Neutrophil (primary cell): ENCODE data around the gene OR5K3.
"Not testable (repeated sequence)": the region's sequence is repeated elsewhere in the genome, so short reads cannot be mapped to it uniquely, and the experiment has no call there.

Source experiments
- H3K27ac ChIP-seq: fragments of 200-600 bp; sonication (generic); 2 replicates; pipeline ENCODE4 v1.5.1; 2016; ENCODE audit warnings: mild to moderate bottlenecking, moderate library complexity
- H3K27me3 ChIP-seq: fragments of 200-600 bp; sonication (generic); 2 replicates; pipeline ENCODE4 v1.6.0; 2016; ENCODE audit warnings: mild to moderate bottlenecking
- H3K36me3 ChIP-seq: fragments of 200-600 bp; sonication (generic); 2 replicates; pipeline ENCODE4 v1.5.1; 2017
- H3K4me1 ChIP-seq, 2 experiments: fragments of 200-600 bp in 1 of 2; sonication (generic) in 1 of 2; 1 replicate in 1 of 2; 2 replicates in 1 of 2; pipeline versions ENCODE4 v1.5.1 to v1.6.1; 2013 to 2016; ENCODE audit warnings: low read depth in 1 of 2, low read length in 1 of 2, mild to moderate bottlenecking in 1 of 2, moderate library complexity in 1 of 2; ENCODE audit not compliant: control insufficient read depth in 1 of 2, insufficient read depth in 1 of 2
- H3K4me3 ChIP-seq, 2 experiments: fragments of 200-600 bp in 1 of 2; sonication (generic) in 1 of 2; 1 replicate in 1 of 2; 2 replicates in 1 of 2; pipeline ENCODE4 v1.5.1; 2013 to 2016; ENCODE audit warnings: low read depth in 1 of 2, low read length in 1 of 2, mild to moderate bottlenecking in 1 of 2, moderate library complexity in 1 of 2
- H3K9me3 ChIP-seq: fragments of 200-600 bp; sonication (generic); 2 replicates; pipeline ENCODE4 v1.5.1; 2016
- CTCF ChIP-seq: fragments of 200-600 bp; sonication (generic); IDR thresholded peaks from 2 replicates; pipeline ENCODE4 v1.5.1; 2016; ENCODE audit warnings: antibody characterized with exemption

OR5K3 gene

GRCh38 chr3:98371186-98371585 is 19.3 kb upstream of the OR5K3 start:
- Histone ChIP-seq H3K9me3 (no peaks in the 10 kb centered on the region), H3K4me3 (no peak overlapping the region), H3K36me3 (no peaks in the 10 kb centered on the region), H3K27me3 (no peaks in the 10 kb centered on the region), H3K27ac (no peak overlapping the region), H3K4me1 (no peaks in the 10 kb centered on the region)
- TF ChIP-seq CTCF = no peak

- no peaks in the 10 kb centered on the region for H3K9me3 ChIP-seq
These were observed 18.6 kb upstream of the OR5K3 start for GRCh38 chr3:98371853-98372252.

GRCh38 chr3:98372445-98372844 is 18.0 kb upstream of the OR5K3 start:
- H3K36me3 ChIP-seq = no peaks in the 10 kb centered on the region
- no peaks in the 10 kb centered on the region for H3K27me3 ChIP-seq
- no peak overlapping the region for H3K4me3 ChIP-seq
- no peaks in the 10 kb centered on the region for H3K4me1 ChIP-seq
- no peak overlapping the region for H3K27ac ChIP-seq
- TF ChIP-seq CTCF = no peak
- no peaks in the 10 kb centered on the region for H3K9me3 ChIP-seq

More at GRCh38 chr3:98371853-98372252, 18.6 kb upstream of the OR5K3 start:
- Histone ChIP-seq H3K4me3 (no peak overlapping the region), H3K27ac (no peak overlapping the region), H3K36me3 (no peaks in the 10 kb centered on the region), H3K27me3 (no peaks in the 10 kb centered on the region), H3K4me1 (no peaks in the 10 kb centered on the region)
- TF ChIP-seq CTCF = no peak

- H3K4me1 ChIP-seq = no peaks in the 10 kb centered on the region
- no peaks in the 10 kb centered on the region for H3K9me3 ChIP-seq
- H3K27ac ChIP-seq = no peak overlapping the region
- no peaks in the 10 kb centered on the region for H3K36me3 ChIP-seq
- H3K4me3 ChIP-seq = no peak overlapping the region
- no peak for TF ChIP-seq CTCF
- no peaks in the 10 kb centered on the region for H3K27me3 ChIP-seq
These were observed 13.8 kb upstream of the OR5K3 start for GRCh38 chr3:98376631-98377030.

- TF ChIP-seq CTCF = no peak
- Histone ChIP-seq H3K9me3 (no peaks in the 10 kb centered on the region), H3K4me1 (no peaks in the 10 kb centered on the region), H3K36me3 (no peaks in the 10 kb centered on the region), H3K27me3 (no peaks in the 10 kb centered on the region), H3K27ac (no peak overlapping the region), H3K4me3 (no peak overlapping the region)
These were observed 2.3 kb upstream of the OR5K3 start for GRCh38 chr3:98388147-98388546.

- no peaks in the 10 kb centered on the region for H3K27me3 ChIP-seq
- H3K9me3 ChIP-seq = no peaks in the 10 kb centered on the region
- no peak overlapping the region for H3K27ac ChIP-seq
- no peak overlapping the region for H3K4me3 ChIP-seq
- TF ChIP-seq CTCF = no peak
- no peaks in the 10 kb centered on the region for H3K36me3 ChIP-seq
- H3K4me1 ChIP-seq = no peaks in the 10 kb centered on the region
These were observed 4.6 kb downstream of the OR5K3 start for GRCh38 chr3:98395101-98395500.

- not testable (repeated sequence) for H3K27ac ChIP-seq, H3K9me3 ChIP-seq, H3K36me3 ChIP-seq, H3K27me3 ChIP-seq, H3K4me3 ChIP-seq, H3K4me1 ChIP-seq
These were observed 6.0 kb downstream of the OR5K3 start for GRCh38 chr3:98396482-98396881.
